SKM-1 treated with dmso at 0.1 percent for 144 hours (cell line): ENCODE measurements around the gene ULK1.

Source experiments
- DNase-seq: peaks from one replicate; lab custom pipeline; 2025; ENCODE audit not compliant: unreplicated experiment; lab: John Stamatoyannopoulos, UW

ULK1 gene

DNA sequence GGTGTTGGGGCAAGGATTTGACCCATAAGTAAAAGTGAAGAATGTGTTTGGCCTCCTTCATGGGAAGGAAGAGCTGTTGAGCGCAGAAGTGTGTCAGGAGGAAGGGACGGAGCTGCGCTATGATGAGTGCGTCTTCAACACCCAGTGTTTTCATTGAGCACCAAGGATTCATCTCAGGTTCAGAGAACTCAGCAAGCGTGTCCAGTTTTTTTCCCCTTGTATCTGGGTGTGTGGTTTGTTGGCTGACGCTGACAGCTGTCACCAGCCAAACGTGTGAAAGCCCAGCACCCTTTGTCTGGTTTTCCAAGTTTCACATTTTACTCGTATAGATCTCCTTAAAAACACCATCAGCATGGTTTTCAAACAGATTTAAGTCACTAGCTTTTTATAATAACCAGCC is 67.6 kb downstream of the ULK1 start:
- DNase-seq = no peak

GRCh38 chr12:131963381-131963780 is 69.0 kb downstream of the ULK1 start:
- no peak for DNase-seq

- DNase-seq = no peak
Measured at GRCh38 chr12:131965073-131965472, 70.7 kb downstream of the ULK1 start.

- DNase-seq = no peak
Measured at GRCh38 chr12:131971226-131971625, 76.8 kb downstream of the ULK1 start.
